ENCODE measurements around the gene SUCNR1. TPM values are rescaled to one million over a fixed set of nuclear protein-coding genes. Genes with fewer than 3 reads are reported as not detected.

The SUCNR1 gene
- total RNA-seq, 1 donor from 2014 or later: 0.49 TPM

DNA sequence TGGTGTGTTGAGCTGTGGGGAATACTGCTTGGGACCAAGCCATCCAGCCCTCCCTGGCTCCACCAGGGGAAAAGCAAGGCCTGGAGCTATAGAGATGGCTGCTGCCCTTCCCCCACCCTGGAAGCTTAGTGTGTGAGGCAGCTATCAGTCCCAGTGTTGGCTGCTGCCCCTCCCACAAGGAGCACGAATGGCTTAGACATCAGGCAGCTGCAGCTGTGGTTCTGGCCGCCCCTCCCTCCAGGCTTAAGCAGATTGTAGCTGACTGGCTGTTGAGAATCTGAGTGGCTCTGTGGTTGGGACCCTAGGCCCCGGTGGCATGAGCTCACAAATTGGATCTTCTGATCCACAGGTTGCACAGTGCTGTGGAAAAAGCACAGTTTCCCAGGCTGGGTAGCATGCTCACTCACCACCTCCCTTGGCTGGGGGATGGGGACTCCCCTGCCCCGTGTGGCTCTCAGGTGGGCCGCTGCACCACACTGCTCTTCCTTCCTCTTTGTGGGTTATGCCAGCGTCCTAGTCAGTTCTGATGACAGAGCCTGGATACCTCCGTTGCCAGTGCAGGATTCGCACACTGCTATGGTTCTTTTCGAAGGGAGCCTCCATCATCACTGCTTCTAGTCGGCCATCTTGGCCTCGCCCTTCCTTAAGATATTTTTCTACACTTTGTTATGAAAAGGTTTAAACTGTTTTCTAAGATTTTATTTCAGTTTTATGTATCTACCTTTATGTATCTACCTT, 21.2 kb upstream of the SUCNR1 start:
- intact Hi-C loops (cut with DNase I): no loop called here
- H3K27ac ChIP-seq: no peak overlapping the region
- TF ChIP-seq POLR2AphosphoS5 (IDR thresholded peaks at IDR 0.05; ENCODE audit: insufficient read depth in 1 of 2, low read depth in 1 of 2) (no peak), POLR2A (IDR thresholded peaks at IDR 0.05) (no peak)
- TF ChIP-seq, protein P1, sequence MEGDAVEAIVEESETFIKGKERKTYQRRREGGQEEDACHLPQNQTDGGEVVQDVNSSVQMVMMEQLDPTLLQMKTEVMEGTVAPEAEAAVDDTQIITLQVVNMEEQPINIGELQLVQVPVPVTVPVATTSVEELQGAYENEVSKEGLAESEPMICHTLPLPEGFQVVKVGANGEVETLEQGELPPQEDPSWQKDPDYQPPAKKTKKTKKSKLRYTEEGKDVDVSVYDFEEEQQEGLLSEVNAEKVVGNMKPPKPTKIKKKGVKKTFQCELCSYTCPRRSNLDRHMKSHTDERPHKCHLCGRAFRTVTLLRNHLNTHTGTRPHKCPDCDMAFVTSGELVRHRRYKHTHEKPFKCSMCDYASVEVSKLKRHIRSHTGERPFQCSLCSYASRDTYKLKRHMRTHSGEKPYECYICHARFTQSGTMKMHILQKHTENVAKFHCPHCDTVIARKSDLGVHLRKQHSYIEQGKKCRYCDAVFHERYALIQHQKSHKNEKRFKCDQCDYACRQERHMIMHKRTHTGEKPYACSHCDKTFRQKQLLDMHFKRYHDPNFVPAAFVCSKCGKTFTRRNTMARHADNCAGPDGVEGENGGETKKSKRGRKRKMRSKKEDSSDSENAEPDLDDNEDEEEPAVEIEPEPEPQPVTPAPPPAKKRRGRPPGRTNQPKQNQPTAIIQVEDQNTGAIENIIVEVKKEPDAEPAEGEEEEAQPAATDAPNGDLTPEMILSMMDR (IDR thresholded peaks at IDR 0.05): no peak
- H3K9me3 ChIP-seq: no peaks in the 10 kb centered on the region
- no peaks in the 10 kb centered on the region for H3K4me1 ChIP-seq
- no peak for DNase-seq (ENCODE audit: extremely low spot score in 2 of 2)
- H3K4me3 ChIP-seq: no peak overlapping the region
- no peaks in the 10 kb centered on the region for H3K27me3 ChIP-seq
- no peaks in the 10 kb centered on the region for H3K36me3 ChIP-seq

DNA sequence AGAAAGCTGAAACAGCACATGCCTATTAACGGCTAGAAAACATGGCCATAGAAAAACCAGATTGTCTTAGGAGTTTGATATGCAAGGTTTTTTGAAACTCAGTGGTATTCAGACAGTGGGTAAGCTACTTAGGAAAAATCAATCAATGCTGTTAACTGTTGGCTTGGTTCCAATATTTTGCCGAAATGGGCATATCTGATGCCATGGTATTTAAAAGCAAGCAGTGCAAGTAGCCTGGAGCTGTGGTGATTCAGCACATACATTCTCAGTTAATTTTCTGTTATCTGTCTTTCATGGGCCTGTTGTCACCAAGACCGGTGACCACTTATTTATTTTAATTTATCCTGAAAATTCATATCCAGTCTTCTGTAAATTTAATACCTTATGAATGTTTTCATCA, 17.3 kb upstream of the SUCNR1 start:
- intact Hi-C loops (cut with DNase I): no loop called here
- no peak overlapping the region for H3K4me3 ChIP-seq
- H3K9me3 ChIP-seq: no peaks in the 10 kb centered on the region
- no peak for DNase-seq (ENCODE audit: extremely low spot score in 2 of 2)
- H3K36me3 ChIP-seq: no peaks in the 10 kb centered on the region
- no peaks in the 10 kb centered on the region for H3K27me3 ChIP-seq
- H3K4me1 ChIP-seq: no peaks in the 10 kb centered on the region
- TF ChIP-seq POLR2A (IDR thresholded peaks at IDR 0.05) (no peak), POLR2AphosphoS5 (IDR thresholded peaks at IDR 0.05; ENCODE audit: insufficient read depth in 1 of 2, low read depth in 1 of 2) (no peak)
- TF ChIP-seq, protein P1 (IDR thresholded peaks at IDR 0.05): no peak
- no peak overlapping the region for H3K27ac ChIP-seq

- Histone ChIP-seq H3K9me3 (no peaks in the 10 kb centered on the region), H3K4me1 (no peaks in the 10 kb centered on the region), H3K27me3 (no peaks in the 10 kb centered on the region), H3K27ac (no peak overlapping the region), H3K4me3 (no peak overlapping the region), H3K36me3 (no peaks in the 10 kb centered on the region)
- intact Hi-C loops (cut with DNase I): no loop called here
- no peak for DNase-seq (ENCODE audit: extremely low spot score in 2 of 2)
- TF ChIP-seq POLR2A (IDR thresholded peaks at IDR 0.05) (no peak), POLR2AphosphoS5 (IDR thresholded peaks at IDR 0.05; ENCODE audit: insufficient read depth in 1 of 2, low read depth in 1 of 2) (no peak)
- TF ChIP-seq, protein P1 (IDR thresholded peaks at IDR 0.05): no peak
These were observed 16.8 kb upstream of the SUCNR1 start for GRCh38 chr3:151856641-151857040.

- H3K36me3 ChIP-seq: no peaks in the 10 kb centered on the region
- peaks cover under 1% of the 10 kb centered on the region for H3K4me1 ChIP-seq
- TF ChIP-seq, protein P1 (IDR thresholded peaks at IDR 0.05): no peak
- no peak for TF ChIP-seq POLR2A (IDR thresholded peaks at IDR 0.05)
- no peak for TF ChIP-seq POLR2AphosphoS5 (IDR thresholded peaks at IDR 0.05; ENCODE audit: insufficient read depth in 1 of 2, low read depth in 1 of 2)
- H3K4me3 ChIP-seq: no peak overlapping the region
- no peaks in the 10 kb centered on the region for H3K9me3 ChIP-seq
- no peak overlapping the region for H3K27ac ChIP-seq
- intact Hi-C loops (cut with DNase I): no loop called here
- no peak for DNase-seq (ENCODE audit: extremely low spot score in 2 of 2)
- H3K27me3 ChIP-seq: no peaks in the 10 kb centered on the region
These were observed 14.2 kb upstream of the SUCNR1 start for GRCh38 chr3:151859233-151859673.

GRCh38 chr3:151859905-151860304, 13.5 kb upstream of the SUCNR1 start:
- H3K27ac ChIP-seq: no peak overlapping the region

More at GRCh38 chr3:151859905-151860304, 13.5 kb upstream of the SUCNR1 start:
- TF ChIP-seq POLR2A (IDR thresholded peaks at IDR 0.05) (no peak), POLR2AphosphoS5 (IDR thresholded peaks at IDR 0.05; ENCODE audit: insufficient read depth in 1 of 2, low read depth in 1 of 2) (no peak)
- TF ChIP-seq, protein P1 (IDR thresholded peaks at IDR 0.05): no peak
- Histone ChIP-seq H3K4me1 (peaks cover 7% of the 10 kb centered on the region), H3K36me3 (no peaks in the 10 kb centered on the region), H3K27me3 (no peaks in the 10 kb centered on the region), H3K4me3 (no peak overlapping the region), H3K9me3 (no peaks in the 10 kb centered on the region)
- intact Hi-C loops (cut with DNase I): no loop called here
- no peak for DNase-seq (ENCODE audit: extremely low spot score in 2 of 2)
